ENCODE results near the gene NTPCR. TPM values are rescaled to one million over a fixed set of nuclear protein-coding genes. Genes with fewer than 3 reads are reported as not detected.

The NTPCR gene
- polyA plus RNA-seq, 4 donors: 47.5 to 77.7 (median 64.6) TPM

DNA sequence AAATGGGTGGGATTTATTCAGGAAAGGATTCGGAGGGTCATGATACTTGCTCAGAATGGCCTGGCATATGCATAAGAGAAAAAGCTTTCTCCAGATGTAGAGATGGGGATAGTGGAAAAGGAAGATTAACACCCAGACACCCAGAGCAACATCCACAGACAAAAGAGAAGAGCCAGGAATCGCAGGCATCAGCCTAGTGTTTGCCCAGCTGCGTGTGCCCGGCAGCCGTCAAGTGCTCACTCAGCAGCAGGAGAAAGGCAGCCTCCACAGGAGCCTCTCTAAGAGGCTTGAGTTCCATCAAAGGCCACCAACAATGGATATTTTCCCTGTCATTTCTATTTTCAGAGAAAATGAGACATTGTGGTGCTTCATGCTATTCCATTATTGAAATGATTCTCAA is 54.7 kb downstream of the NTPCR start:
- no peak for DNase-seq (ENCODE audit: low read depth in 4 of 4, low spot score in 3 of 4)

- DNase-seq (ENCODE audit: low read depth in 4 of 4, low spot score in 3 of 4): no peak
Measured at GRCh38 chr1:233005703-233006102, 55.3 kb downstream of the NTPCR start.

DNA sequence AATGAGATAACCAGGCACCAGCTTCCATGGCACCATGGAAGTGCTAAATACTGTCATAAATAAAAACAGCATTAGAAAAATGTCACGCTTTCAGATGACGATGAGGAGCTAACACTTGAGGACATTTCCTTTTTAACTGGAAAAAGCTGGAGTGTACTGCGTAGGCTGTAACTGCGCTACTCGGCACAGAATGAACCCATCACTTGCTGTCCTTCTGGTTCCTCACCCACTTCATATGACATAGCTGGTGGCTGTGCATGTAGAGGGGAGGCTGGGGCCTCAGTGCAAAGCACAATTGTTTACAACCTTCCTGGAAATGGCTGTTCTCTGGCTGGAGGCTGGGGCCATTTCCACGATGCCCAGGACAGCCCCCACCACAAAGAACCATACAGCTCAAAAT is 55.7 kb downstream of the NTPCR start:
- DNase-seq (ENCODE audit: low read depth in 4 of 4, low spot score in 3 of 4): no peak

DNA sequence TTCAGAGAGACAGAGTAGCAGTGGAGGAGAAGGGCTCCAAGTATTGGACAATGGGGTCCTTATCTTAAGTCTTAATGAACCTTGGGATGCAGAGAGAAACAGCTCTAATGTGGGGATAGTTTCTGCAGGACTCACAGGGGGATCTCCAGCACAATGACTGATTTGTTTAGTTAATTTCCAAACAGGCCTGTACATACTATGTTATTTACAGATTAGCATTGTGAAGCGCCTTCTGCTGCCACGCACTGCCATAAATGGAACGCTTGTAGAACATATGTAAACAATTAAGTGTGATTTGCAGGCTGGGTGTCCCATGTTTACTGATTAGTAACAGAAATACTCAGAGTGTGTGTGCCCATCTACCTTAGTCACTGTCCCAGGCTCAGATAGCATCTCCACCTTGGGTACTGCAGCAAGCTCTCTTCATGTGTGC is 56.1 kb downstream of the NTPCR start:
- no peak for DNase-seq (ENCODE audit: low read depth in 4 of 4, low spot score in 3 of 4)

DNA sequence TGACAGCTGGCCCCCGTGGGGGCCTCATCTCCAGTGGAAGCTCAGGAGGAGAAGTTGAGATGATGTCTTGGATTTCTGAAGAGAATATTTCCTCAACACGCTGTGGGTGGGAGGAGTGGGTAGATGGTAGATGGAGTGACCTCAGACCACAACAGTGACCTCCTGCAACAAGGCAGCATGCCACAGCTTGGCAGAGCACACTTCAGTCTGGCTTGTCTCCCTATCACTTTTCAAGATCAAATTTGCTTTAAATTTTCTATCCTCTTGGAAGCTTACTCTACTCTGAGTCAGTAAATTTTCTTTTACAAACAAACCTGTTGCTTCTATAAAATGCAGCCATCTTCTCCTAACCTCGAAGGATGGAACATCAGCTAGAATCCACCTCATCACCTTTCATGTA is 59.7 kb downstream of the NTPCR start:
- no peak for DNase-seq (ENCODE audit: low read depth in 4 of 4, low spot score in 3 of 4)

DNA sequence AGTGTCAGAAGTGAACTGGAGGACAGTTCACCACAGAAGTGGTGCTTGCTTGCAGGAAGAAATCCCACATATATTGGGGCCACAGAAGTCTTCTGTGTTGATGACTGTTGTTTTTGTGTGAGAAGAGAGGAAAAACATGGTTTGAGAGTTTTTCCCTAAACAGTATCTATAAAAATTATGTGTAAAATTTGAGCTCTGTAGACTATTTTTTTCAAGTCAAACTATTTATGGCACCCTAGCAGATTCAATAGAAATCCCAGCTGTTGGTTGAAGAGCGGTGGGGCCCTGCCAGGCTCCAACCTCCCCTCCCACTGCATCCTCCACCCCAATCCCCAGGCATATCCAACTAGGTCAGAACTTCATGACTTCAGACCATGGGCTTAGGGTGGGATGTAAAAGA is 61.6 kb downstream of the NTPCR start:
- no peak for DNase-seq (ENCODE audit: low read depth in 4 of 4, low spot score in 3 of 4)

DNA sequence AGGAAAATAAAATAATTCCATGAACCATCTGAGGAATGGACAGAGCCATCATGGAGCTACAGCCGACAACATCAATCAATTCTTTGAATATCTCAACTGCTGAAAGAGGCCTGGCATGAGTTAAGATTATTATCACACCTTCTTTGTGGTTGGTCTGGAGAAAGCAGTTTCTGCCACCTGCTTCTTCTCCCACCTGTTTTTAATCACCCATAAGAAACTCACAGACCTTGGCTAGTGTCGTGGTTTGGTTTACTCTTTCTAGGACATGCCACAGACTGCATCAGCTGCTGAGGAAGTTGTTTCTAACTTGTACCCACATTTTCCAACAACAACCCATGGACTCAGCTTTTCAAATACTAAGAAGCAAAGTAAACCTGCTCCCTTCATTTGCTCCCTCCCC is 65.6 kb downstream of the NTPCR start:
- DNase-seq (ENCODE audit: low read depth in 4 of 4, low spot score in 3 of 4): no peak

- no peak for DNase-seq (ENCODE audit: low read depth in 4 of 4, low spot score in 3 of 4)
Measured at GRCh38 chr1:233016798-233017197, 66.4 kb downstream of the NTPCR start.

GRCh38 chr1:233019083-233019482 is 68.7 kb downstream of the NTPCR start:
- DNase-seq (ENCODE audit: low read depth in 4 of 4, low spot score in 3 of 4): no peak

DNA sequence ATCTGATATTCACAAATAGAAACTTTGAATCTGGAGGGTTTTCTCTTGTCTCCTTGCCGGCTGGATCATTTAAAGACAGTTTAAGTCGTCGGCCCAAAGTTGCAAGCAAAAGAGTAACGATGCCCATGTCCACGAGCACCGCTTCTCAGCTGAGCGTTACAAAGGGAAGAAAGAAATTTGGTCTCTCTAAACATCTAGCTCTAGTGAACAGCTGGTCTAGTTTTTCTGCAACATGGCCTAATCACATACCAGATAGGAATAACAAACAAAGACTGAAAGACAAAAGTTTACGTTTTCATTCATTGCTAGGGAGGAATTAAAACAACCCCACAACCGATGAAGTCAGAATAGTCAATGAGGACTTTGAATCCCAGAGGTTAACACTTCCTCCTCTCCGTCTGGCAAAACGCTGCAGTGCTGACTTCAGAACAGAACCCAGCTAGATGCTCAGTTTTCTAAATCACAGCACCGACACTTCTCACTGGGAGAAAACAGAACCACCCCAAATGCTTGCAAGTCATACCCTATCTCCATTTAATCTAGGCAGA is 69.4 kb downstream of the NTPCR start:
- no peak for DNase-seq (ENCODE audit: low read depth in 4 of 4, low spot score in 3 of 4)

GRCh38 chr1:233020426-233020825 is 70.0 kb downstream of the NTPCR start:
- DNase-seq (ENCODE audit: low read depth in 4 of 4, low spot score in 3 of 4): no peak

DNA sequence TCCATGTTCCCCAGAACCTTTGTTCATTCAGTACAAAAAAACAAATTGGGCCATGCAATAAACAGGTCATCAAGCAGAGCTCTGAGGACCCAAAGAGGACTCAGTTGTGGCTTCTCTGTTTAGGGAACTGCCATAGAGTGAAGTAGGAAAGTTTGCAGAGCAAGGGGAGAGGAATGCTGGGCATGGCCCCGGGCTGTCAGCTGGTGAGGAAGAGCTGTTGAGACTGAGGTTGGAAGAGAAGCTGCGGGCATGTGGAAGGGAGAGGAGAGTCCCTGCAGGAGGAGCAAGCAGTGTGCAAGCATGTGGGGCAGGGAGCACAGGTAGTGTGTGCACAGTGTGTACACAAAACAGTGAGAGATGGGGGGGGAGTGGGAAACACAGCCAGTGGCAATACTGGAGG is 71.8 kb downstream of the NTPCR start:
- DNase-seq (ENCODE audit: low read depth in 4 of 4, low spot score in 3 of 4): no peak

DNA sequence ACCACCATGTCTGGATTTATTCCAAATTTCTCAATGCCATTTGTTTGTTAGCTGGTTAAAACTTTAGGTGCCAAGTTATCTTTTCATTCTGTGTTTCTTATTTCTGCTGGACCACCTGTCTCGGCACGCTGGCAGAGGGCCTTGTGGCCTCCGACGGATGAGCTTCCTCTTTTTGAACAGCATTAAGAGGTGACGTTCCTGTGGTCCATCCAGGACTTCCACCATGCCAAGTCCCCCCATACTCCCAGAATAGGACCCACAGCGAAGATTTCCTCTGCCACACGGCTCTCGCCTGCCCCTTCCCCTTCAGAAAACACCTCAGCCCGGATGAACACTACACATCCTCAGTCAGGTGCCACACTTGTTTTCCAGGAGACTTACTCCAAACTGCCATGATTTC is 73.8 kb downstream of the NTPCR start:
- no peak for DNase-seq (ENCODE audit: low read depth in 4 of 4, low spot score in 3 of 4)

DNA sequence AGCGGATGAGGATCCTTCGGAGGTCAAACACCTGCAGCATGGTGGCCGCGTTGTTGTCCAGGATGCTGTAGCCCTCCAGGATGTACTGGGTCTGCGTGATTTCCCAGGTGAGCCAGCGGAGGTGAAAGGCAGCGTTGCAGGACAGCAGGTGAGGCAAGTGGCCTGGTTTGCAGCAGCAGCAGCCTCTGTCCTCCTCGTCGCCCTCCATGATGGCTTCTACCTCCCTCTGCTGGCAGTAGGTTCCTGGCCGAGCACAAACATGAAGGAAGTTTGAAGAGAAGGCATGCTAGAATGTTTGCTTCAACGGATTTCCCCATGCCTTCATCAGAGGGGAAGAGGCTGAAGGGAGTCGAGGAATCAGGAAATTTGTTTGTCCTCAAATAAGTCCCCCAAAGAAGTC is 74.7 kb downstream of the NTPCR start:
- DNase-seq (ENCODE audit: low read depth in 4 of 4, low spot score in 3 of 4): no peak

DNA sequence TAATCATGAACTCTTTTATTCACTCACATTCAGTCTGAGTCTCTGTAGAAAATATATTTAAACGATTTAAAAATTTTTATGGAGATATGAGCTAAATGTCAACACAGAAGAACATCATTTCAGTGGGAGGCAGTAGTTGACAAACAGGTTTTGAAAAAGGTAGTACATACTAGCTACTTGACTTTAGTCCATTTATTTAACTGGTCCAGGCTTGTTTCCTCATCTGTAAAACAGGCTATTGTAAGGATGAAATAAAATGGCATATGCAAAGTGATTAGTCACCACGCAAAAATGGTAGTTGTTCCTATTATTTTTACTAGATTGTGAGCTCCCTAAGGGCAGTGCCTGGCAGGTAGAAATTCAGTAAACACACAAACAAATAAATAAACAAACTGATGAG is 75.2 kb downstream of the NTPCR start:
- DNase-seq (ENCODE audit: low read depth in 4 of 4, low spot score in 3 of 4): no peak

GRCh38 chr1:233027046-233027445 is 76.6 kb downstream of the NTPCR start:
- DNase-seq (ENCODE audit: low read depth in 4 of 4, low spot score in 3 of 4): no peak

DNA sequence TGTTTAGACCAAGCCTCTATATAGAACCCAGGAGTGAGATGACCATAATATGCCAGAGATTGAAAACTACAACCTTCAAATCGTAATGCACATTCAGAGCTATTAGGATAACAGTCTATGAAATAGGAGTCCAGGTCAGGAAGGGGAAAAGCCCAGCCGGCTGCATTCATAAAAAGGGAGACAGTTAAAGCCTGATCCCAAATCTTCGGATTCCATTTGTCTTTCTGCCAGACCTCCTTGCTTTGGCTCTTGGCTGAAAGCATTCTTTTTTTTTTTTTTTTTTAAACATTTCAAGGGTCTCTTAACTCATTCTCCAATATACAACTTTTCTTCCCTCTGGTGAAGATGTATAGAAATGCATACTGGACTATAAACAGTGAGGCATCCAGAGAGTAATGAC is 81.1 kb downstream of the NTPCR start:
- DNase-seq (ENCODE audit: low read depth in 4 of 4, low spot score in 3 of 4): no peak

- DNase-seq (ENCODE audit: low read depth in 4 of 4, low spot score in 3 of 4): no peak
Measured at GRCh38 chr1:233032916-233033315, 82.5 kb downstream of the NTPCR start.

DNA sequence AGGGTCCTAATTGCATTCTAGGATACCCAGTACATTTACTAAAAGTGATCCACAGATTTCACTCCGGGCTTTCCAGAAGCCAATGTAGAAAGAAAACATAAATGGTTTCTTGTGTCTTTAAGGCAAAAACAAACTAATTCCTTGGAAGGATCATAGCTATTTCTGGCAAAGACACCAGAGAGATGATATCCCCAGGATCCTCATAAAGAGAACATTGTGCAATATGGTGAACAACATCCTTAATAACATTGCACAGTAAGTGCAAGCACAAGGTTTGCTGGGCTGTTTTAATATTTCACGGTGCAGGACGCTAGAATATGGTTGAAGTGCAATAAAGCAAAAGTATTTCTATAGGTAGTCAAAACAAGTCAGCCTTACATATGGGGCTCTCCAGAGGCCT is 83.0 kb downstream of the NTPCR start:
- DNase-seq (ENCODE audit: low read depth in 4 of 4, low spot score in 3 of 4): no peak
